ENCODE results near the gene DCLRE1B. TPM values are rescaled to one million over a fixed set of nuclear protein-coding genes. Genes with fewer than 3 reads are reported as not detected.

DCLRE1B gene
- polyA plus RNA-seq, 1 donor (not counting 4 experiments of a cell fraction or from before 2014, with no cell fraction given) = 5.4 TPM

DNA sequence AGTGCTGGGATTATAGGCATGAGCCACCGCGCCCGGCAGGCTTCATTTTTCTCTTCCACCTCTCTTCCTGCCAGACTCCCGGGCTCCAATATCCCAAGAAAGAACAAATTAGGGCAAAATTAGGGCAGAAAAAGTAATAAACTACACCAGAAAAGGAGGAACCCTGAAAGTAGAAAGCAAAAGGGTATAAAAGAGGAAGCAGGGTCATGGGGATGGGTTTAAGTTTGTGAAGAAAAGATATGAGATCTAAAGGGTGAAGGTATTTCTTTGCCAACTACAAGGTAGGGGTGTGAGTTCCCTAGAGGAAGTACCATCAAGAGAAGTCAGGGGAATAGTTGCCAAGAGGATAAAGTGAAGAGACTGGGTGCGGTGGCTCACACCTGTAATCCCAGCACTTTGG, 43.5 kb upstream of the DCLRE1B start:
- DNase-seq (ENCODE audit: low read depth, low spot score) (no peak), FAIRE-seq (no peak)
- Histone ChIP-seq H3K9me1 (ENCODE audit: control insufficient read depth, extremely low read depth, insufficient read depth, low read length) (no peaks in the 10 kb centered on the region), H3K27ac (ENCODE audit: control insufficient read depth, insufficient read depth, low read length) (no peak overlapping the region), H3K4me3 (ENCODE audit: control insufficient read depth in 2 of 3, extremely low read depth in 1 of 3, insufficient read depth in 2 of 3, low read depth in 1 of 3, low read length in 3 of 3) (no peak overlapping the region), H3K36me3 (ENCODE audit: control insufficient read depth in 2 of 2, extremely low read depth in 1 of 2, insufficient read depth in 2 of 2, low read length in 2 of 2) (no peaks in the 10 kb centered on the region), H3K4me1 (ENCODE audit: control insufficient read depth, extremely low read depth, insufficient read depth, low read length) (peaks cover 24% of the 10 kb centered on the region), H3K4me2 (ENCODE audit: control insufficient read depth, extremely low read depth, insufficient read depth, low read depth, low read length) (no peak overlapping the region), H2AFZ (ENCODE audit: control insufficient read depth, low read length) (no peak overlapping the region), H4K20me1 (ENCODE audit: control insufficient read depth, extremely low read depth, insufficient read depth, low read length) (no peaks in the 10 kb centered on the region), H3K79me2 (ENCODE audit: control insufficient read depth, insufficient read depth, low read length) (no peaks in the 10 kb centered on the region), H3K27me3 (ENCODE audit: control insufficient read depth, extremely low read depth, insufficient read depth, low read length) (no peaks in the 10 kb centered on the region), H3K9me3 (ENCODE audit: control insufficient read depth, low read depth, low read length) (no peaks in the 10 kb centered on the region), H3K9ac (ENCODE audit: control insufficient read depth, extremely low read depth, insufficient read depth, low read length) (no peak overlapping the region)
- dilution Hi-C loops (cut with MboI; ENCODE audit: extremely low pct_ligation_motif_present, low sequenced_read_pairs) = no loop called here
- TF ChIP-seq, protein P1, sequence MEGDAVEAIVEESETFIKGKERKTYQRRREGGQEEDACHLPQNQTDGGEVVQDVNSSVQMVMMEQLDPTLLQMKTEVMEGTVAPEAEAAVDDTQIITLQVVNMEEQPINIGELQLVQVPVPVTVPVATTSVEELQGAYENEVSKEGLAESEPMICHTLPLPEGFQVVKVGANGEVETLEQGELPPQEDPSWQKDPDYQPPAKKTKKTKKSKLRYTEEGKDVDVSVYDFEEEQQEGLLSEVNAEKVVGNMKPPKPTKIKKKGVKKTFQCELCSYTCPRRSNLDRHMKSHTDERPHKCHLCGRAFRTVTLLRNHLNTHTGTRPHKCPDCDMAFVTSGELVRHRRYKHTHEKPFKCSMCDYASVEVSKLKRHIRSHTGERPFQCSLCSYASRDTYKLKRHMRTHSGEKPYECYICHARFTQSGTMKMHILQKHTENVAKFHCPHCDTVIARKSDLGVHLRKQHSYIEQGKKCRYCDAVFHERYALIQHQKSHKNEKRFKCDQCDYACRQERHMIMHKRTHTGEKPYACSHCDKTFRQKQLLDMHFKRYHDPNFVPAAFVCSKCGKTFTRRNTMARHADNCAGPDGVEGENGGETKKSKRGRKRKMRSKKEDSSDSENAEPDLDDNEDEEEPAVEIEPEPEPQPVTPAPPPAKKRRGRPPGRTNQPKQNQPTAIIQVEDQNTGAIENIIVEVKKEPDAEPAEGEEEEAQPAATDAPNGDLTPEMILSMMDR (optimal IDR thresholded peaks at IDR 0.05 in 1 of 3, IDR thresholded peaks at IDR 0.05 in 1 of 3, conservative IDR thresholded peaks at IDR 0.05 in 1 of 3; ENCODE audit: extremely low read depth in 1 of 3, insufficient read depth in 2 of 3, low read length in 3 of 3) = no peak
- no peak for TF ChIP-seq EZH2 (IDR thresholded peaks at IDR 0.05; ENCODE audit: low read length)

DNA sequence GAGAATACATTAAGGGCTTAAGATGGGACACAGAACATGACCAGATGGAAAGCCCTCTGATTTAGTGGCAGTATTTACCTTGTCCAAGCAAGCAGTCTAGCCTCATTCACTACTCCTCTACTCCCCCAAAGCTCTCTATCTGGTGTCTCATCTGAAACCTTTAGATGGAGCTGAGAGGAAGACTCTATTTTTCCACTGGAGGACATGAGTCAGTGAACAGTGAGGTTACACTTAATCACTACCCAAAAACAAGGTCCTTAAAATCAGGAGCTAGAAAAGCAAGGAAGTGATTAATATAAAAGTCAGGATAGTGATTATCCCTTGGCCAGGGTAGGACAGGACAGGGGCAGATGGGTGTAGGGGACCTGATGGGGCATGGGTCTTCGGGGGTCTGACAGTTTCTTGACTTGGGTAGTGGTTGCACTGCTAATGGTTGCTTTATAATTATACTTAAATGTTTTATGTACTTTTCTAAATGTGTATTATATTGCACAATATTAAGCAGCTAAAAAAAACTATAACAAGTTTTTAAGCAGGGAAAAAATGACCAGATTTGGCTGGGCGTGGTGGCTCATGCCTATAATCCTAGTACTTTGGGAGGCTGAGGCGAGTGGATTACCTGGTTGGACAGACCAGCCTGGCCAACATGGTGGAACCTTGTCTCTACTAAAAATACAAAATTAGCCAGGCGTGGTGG, 36.6 kb upstream of the DCLRE1B start:
- Histone ChIP-seq H3K79me2 (ENCODE audit: control insufficient read depth, insufficient read depth, low read length) (no peaks in the 10 kb centered on the region), H3K9me1 (ENCODE audit: control insufficient read depth, extremely low read depth, insufficient read depth, low read length) (no peaks in the 10 kb centered on the region), H3K9me3 (ENCODE audit: control insufficient read depth, low read depth, low read length) (no peaks in the 10 kb centered on the region), H3K27ac (ENCODE audit: control insufficient read depth, insufficient read depth, low read length) (peak overlapping the region; percentile 42), H3K4me1 (ENCODE audit: control insufficient read depth, extremely low read depth, insufficient read depth, low read length) (peaks cover 43% of the 10 kb centered on the region), H3K4me3 (ENCODE audit: control insufficient read depth in 2 of 3, extremely low read depth in 1 of 3, insufficient read depth in 2 of 3, low read depth in 1 of 3, low read length in 3 of 3) (no peak overlapping the region), H3K27me3 (ENCODE audit: control insufficient read depth, extremely low read depth, insufficient read depth, low read length) (no peaks in the 10 kb centered on the region), H4K20me1 (ENCODE audit: control insufficient read depth, extremely low read depth, insufficient read depth, low read length) (no peaks in the 10 kb centered on the region), H3K36me3 (ENCODE audit: control insufficient read depth in 2 of 2, extremely low read depth in 1 of 2, insufficient read depth in 2 of 2, low read length in 2 of 2) (no peaks in the 10 kb centered on the region), H2AFZ (ENCODE audit: control insufficient read depth, low read length) (peak overlapping the region; percentile 54), H3K4me2 (ENCODE audit: control insufficient read depth, extremely low read depth, insufficient read depth, low read depth, low read length) (peak overlapping the region; percentile 30), H3K9ac (ENCODE audit: control insufficient read depth, extremely low read depth, insufficient read depth, low read length) (no peak overlapping the region)
- TF ChIP-seq EZH2 (IDR thresholded peaks at IDR 0.05; ENCODE audit: low read length) = no peak
- TF ChIP-seq, protein P1 (optimal IDR thresholded peaks at IDR 0.05 in 1 of 3, IDR thresholded peaks at IDR 0.05 in 1 of 3, conservative IDR thresholded peaks at IDR 0.05 in 1 of 3; ENCODE audit: extremely low read depth in 1 of 3, insufficient read depth in 2 of 3, low read length in 3 of 3) = no peak
- dilution Hi-C loops (cut with MboI; ENCODE audit: extremely low pct_ligation_motif_present, low sequenced_read_pairs) = no loop called here
- peak; percentile 33 for DNase-seq (ENCODE audit: low read depth, low spot score)
- peak; percentile 68 for FAIRE-seq
